ENCODE results near the gene ZNF593.

- TF ChIP-seq CTCF (IDR thresholded peaks at IDR 0.05), result no peak
- no peak for TF ChIP-seq POLR2A (IDR thresholded peaks at IDR 0.05)
Observed at GRCh38 chr1:26125382-26125781, 44.3 kb upstream of the ZNF593 start.

All from uterus (tissue), 2 donors.